SH-SY5Y (cell line): Measurements from ENCODE around the gene CNIH3.

ENCODE experiments used
- GATA2 ChIP-seq: IDR thresholded peaks from 2 replicates; pipeline ENCODE4 v1.6.1; 2011; ENCODE audit warnings: mild to moderate bottlenecking, low read depth, low read length
- GATA3 ChIP-seq: IDR thresholded peaks from 2 replicates; pipeline ENCODE4 v1.6.1; 2011; ENCODE audit warnings: low read depth, mild to moderate bottlenecking, low read length, moderate library complexity

DNA sequence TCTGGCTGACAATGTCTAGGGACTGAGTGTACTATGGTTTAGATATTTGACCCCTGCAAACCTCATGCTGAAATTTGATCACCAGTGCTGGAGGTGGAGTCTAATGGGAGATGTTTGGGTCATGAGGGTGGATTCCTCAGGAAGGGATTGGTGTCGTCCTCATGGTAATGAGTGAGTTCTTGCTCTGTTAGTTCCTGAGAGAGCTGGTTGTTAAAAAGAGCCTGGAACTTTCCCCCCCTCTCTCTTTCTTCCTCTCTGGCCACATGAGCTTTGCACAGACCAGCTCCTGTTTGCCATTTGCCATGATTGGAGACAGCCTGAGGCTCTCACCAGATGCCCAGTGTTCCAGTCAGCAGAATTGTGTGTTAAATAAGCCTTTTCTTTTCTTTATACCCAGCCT, 36.6 kb upstream of the CNIH3 start:
- TF ChIP-seq GATA2 (no peak), GATA3 (no peak)
